Esophagus muscularis mucosa (tissue), 4 donors: ENCODE data around the gene SNRPE. TPM values are rescaled to one million over a fixed set of nuclear protein-coding genes. Genes with fewer than 3 reads are reported as not detected.

Experiments used
- DNase-seq: peaks from one replicate; pipeline ENCODE4 v3.0.0-alpha.2; 2017; ENCODE audit errors: extremely low spot score
- H3K27ac ChIP-seq, 4 donors: fragments of 200-600 bp; sonication (generic); replicated peaks in 1 of 4; 1 replicate in 3 of 4; 2 replicates in 1 of 4; pipeline ENCODE4 v1.5.1; 2016 to 2019; ENCODE audit warnings: mild to moderate bottlenecking in 1 of 4
- H3K27me3 ChIP-seq, 4 donors: fragments of 200-600 bp; sonication (generic); one replicate each; pipeline versions ENCODE4 v1.5.1 to v1.6.0; 2016 to 2019
- H3K36me3 ChIP-seq, 4 donors: fragments of 200-600 bp; sonication (generic); one replicate each; pipeline ENCODE4 v1.5.1; 2016 to 2019
- H3K4me1 ChIP-seq, 4 donors: fragments of 200-600 bp; sonication (generic); one replicate each; pipeline ENCODE4 v1.5.1; 2016 to 2019
- H3K4me3 ChIP-seq, 4 donors: fragments of 200-600 bp; sonication (generic); 1 replicate in 2 of 4; 2 replicates in 2 of 4; pipeline ENCODE4 v1.5.1; 2016 to 2019; ENCODE audit warnings: mild to moderate bottlenecking in 4 of 4, moderate library complexity in 1 of 4
- H3K9me3 ChIP-seq, 4 donors: fragments of 200-600 bp; sonication (generic); 1 replicate in 3 of 4; 2 replicates in 1 of 4; pipeline ENCODE4 v1.5.1; 2016 to 2019
- EP300 ChIP-seq: sonication (generic); formaldehyde crosslinking; IDR thresholded peaks from one replicate; pipeline ENCODE4 v1.6.1; 2017; ENCODE audit warnings: antibody characterized with exemption
- POLR2A ChIP-seq: fragments of 450-650 bp; IDR thresholded peaks from one replicate; pipeline ENCODE4 v1.6.1; 2017; ENCODE audit warnings: antibody characterized with exemption, moderate library complexity, mild to moderate bottlenecking, low read depth
- POLR2AphosphoS5 ChIP-seq, 2 donors: sonication (generic); formaldehyde crosslinking; IDR thresholded peaks; one replicate each; pipeline ENCODE4 v1.6.1; 2017; ENCODE audit warnings: antibody characterized with exemption in 2 of 2
- WGBS: methylation state at CpG from one replicate; pipeline ENCODE4 v1.1.5; 2018; 5-methylcytosine and 5-hydroxymethylcytosine counted together
- intact Hi-C: fragments of 100-400 bp; cut with DNase I; formaldehyde crosslinking; loops from one replicate; pipeline ENCODE4 v1.15.1; 2023
- total RNA-seq, 4 donors: library from RNA; depleted of rRNA; stranded (reverse); fragments of >200 nt; gene quantifications; one replicate each; pipeline versions ENCODE4 v1.1.0 to v1.2.1, GENCODE V29; 2016
- TF ChIP-seq, protein P1 (sequence below), 3 experiments: fragments of 200-600 bp in 2 of 3; fragments of 450-650 bp in 1 of 3; sonication (generic) in 2 of 3; IDR thresholded peaks; one replicate each; pipeline ENCODE4 v1.5.1; 2017 to 2019; ENCODE audit warnings: antibody characterized with exemption in 3 of 3, mild to moderate bottlenecking in 2 of 3, moderate library complexity in 1 of 3

The SNRPE gene
- total RNA-seq, 4 donors from 2014 or later: 19.0 to 45.7 (median 35.1) TPM

DNA sequence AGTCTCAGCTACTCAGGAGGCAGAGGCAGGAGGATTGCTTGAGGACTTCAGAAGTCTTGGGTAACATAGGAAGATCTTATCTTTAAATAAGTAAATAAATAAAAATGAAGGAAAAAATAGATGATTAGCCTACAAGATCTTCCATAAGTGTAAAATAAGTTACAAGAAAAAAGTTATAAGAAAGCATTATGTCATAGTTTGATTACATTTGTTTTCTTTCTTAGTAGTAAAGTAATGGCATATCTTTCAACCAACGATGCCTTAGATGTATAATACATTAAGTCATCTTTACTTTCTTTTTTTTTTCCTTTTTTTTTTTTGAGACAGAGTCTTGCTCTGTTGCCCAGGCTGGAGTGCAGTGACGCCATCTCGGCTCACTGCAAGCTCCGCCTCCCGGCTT is 46.5 kb downstream of the SNRPE start:
- Histone ChIP-seq H3K27ac (no peak overlapping the region), H3K4me1 (peaks cover 0 to 7% (median 0%) of the 10 kb centered on the region in 4 donors), H3K9me3 (no peaks in the 10 kb centered on the region), H3K27me3 (peaks cover 0 to 4% (median 0%) of the 10 kb centered on the region in 4 donors), H3K4me3 (no peak overlapping the region), H3K36me3 (no peaks in the 10 kb centered on the region)
- DNase-seq: no peak
- intact Hi-C loops: no loop called here
- TF ChIP-seq POLR2A: no peak
- no peak for TF ChIP-seq POLR2AphosphoS5 (IDR thresholded peaks at IDR 0.05)
- no peak for TF ChIP-seq EP300
- TF ChIP-seq, protein P1, sequence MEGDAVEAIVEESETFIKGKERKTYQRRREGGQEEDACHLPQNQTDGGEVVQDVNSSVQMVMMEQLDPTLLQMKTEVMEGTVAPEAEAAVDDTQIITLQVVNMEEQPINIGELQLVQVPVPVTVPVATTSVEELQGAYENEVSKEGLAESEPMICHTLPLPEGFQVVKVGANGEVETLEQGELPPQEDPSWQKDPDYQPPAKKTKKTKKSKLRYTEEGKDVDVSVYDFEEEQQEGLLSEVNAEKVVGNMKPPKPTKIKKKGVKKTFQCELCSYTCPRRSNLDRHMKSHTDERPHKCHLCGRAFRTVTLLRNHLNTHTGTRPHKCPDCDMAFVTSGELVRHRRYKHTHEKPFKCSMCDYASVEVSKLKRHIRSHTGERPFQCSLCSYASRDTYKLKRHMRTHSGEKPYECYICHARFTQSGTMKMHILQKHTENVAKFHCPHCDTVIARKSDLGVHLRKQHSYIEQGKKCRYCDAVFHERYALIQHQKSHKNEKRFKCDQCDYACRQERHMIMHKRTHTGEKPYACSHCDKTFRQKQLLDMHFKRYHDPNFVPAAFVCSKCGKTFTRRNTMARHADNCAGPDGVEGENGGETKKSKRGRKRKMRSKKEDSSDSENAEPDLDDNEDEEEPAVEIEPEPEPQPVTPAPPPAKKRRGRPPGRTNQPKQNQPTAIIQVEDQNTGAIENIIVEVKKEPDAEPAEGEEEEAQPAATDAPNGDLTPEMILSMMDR (IDR thresholded peaks at IDR 0.05): no peak
- WGBS: 95% methylated on average over 5 of the region's 5 CpGs

DNA sequence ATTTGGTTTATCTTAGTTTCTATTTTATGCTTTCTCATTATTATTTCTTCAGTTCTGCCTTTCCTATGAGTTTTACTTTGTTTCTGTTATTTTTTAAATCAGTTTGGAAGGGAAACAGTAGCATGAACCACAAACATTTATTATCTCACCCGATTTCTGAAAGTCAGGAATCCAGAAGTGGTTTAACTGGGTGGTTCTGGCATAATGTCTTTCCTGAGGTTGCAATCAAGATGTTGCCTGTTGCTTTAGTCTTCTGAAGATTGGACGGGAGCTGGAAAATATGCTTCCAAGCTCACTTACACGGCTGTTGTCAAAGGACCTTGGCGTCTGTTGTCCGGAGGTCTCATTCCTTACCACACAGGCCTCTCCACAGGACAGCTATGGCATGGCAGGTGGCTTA is 50.4 kb downstream of the SNRPE start:
- no peak overlapping the region for H3K27ac ChIP-seq
- H3K4me1 ChIP-seq: peaks cover 0 to 7% (median 0%) of the 10 kb centered on the region in 4 donors
- no peaks in the 10 kb centered on the region for H3K9me3 ChIP-seq
- H3K4me3 ChIP-seq: no peak overlapping the region
- H3K27me3 ChIP-seq: no peaks in the 10 kb centered on the region
- WGBS: 91% methylated on average over 5 of the region's 5 CpGs
- no peak for DNase-seq
- no peaks in the 10 kb centered on the region for H3K36me3 ChIP-seq
- intact Hi-C loops: no loop called here
- TF ChIP-seq POLR2AphosphoS5 (IDR thresholded peaks at IDR 0.05): no peak
- no peak for TF ChIP-seq POLR2A
- no peak for TF ChIP-seq EP300
- TF ChIP-seq, protein P1 (IDR thresholded peaks at IDR 0.05): no peak

DNA sequence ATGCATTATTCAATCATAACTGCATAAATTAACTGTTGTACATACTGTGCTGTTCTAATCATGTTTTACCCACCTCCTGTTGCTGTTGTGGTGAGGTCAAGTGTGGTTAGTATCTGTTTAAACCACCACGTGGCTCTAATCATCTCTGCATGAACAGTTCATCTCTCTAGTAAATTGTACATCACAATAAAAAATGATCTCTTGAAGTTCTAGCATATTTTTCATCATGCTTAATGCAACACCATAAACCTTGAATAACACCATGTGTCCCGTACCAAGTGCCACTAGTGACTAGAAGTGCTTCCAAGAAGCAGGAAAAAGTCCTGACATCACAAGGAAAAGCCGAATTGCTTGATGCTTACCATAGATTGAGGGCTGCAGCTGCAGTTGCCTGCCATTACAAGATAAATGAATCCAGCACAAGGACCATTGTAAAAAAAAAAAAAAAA is 51.7 kb downstream of the SNRPE start:
- Histone ChIP-seq H3K4me3 (no peak overlapping the region), H3K27me3 (no peaks in the 10 kb centered on the region), H3K27ac (no peak overlapping the region), H3K36me3 (no peaks in the 10 kb centered on the region), H3K9me3 (no peaks in the 10 kb centered on the region), H3K4me1 (no peaks in the 10 kb centered on the region)
- no peak for TF ChIP-seq POLR2A
- TF ChIP-seq POLR2AphosphoS5 (IDR thresholded peaks at IDR 0.05): no peak
- no peak for TF ChIP-seq EP300
- TF ChIP-seq, protein P1 (IDR thresholded peaks at IDR 0.05): no peak
- intact Hi-C loops: no loop called here
- 43% methylated on average over 3 of the region's 3 CpGs for WGBS
- DNase-seq: no peak

DNA sequence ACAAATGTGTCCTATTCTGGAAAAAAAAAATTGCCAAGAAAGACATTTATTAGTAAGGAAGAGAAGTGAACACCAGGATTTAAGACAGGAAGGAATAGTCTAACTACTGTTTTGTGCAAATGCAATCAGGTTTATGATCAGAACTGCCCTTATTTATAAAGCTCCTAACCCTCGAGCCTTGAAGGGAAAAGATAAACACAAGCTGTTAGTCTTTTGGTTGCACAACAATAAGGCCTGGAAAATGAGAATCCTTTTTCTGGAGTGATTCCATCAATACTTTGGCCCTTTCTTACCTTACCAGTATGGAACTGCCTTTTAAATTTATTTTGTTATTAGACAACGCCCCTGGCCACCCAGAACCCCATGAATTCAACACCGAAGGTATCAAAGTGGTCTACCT is 52.9 kb downstream of the SNRPE start:
- intact Hi-C loops: no loop called here
- H3K27ac ChIP-seq: no peak overlapping the region
- H3K36me3 ChIP-seq: no peaks in the 10 kb centered on the region
- 83% methylated on average over 3 of the region's 3 CpGs for WGBS
- H3K9me3 ChIP-seq: no peaks in the 10 kb centered on the region
- H3K4me3 ChIP-seq: no peak overlapping the region
- no peak for TF ChIP-seq POLR2A
- no peak for TF ChIP-seq EP300
- no peak for TF ChIP-seq POLR2AphosphoS5 (IDR thresholded peaks at IDR 0.05)
- TF ChIP-seq, protein P1 (IDR thresholded peaks at IDR 0.05): no peak
- no peak for DNase-seq
- H3K27me3 ChIP-seq: peaks cover 0 to 4% (median 0%) of the 10 kb centered on the region in 4 donors
- no peaks in the 10 kb centered on the region for H3K4me1 ChIP-seq

- no peak overlapping the region for H3K4me3 ChIP-seq
- no peaks in the 10 kb centered on the region for H3K36me3 ChIP-seq
- intact Hi-C loops: no loop called here
- no peak overlapping the region for H3K27ac ChIP-seq
- H3K4me1 ChIP-seq: no peaks in the 10 kb centered on the region
- no peaks in the 10 kb centered on the region for H3K9me3 ChIP-seq
- H3K27me3 ChIP-seq: peaks cover 0 to 9% (median 0%) of the 10 kb centered on the region in 4 donors
- 85% methylated on average over 3 of the region's 3 CpGs for whole genome bisulfite sequencing
- DNase-seq: no peak
- TF ChIP-seq EP300 (no peak), POLR2AphosphoS5 (IDR thresholded peaks at IDR 0.05) (no peak), POLR2A (no peak)
- TF ChIP-seq, protein P1 (IDR thresholded peaks at IDR 0.05): no peak
Observed at GRCh38 chr1:203915811-203916210, 54.4 kb downstream of the SNRPE start.
